Midbrain (tissue), 1 donor: ENCODE data around the gene TTK.
"Not testable (repeated sequence)": the region's sequence is repeated elsewhere in the genome, so short reads cannot be mapped to it uniquely, and the experiment has no call there.

Experiments
- DNase-seq: peaks from one replicate; lab custom pipeline; 2025; lab: John Stamatoyannopoulos, UW

TTK gene

GRCh38 chr6:80021591-80021990 lies 17.1 kb downstream of the TTK start:
- DNase-seq = no peak

DNA sequence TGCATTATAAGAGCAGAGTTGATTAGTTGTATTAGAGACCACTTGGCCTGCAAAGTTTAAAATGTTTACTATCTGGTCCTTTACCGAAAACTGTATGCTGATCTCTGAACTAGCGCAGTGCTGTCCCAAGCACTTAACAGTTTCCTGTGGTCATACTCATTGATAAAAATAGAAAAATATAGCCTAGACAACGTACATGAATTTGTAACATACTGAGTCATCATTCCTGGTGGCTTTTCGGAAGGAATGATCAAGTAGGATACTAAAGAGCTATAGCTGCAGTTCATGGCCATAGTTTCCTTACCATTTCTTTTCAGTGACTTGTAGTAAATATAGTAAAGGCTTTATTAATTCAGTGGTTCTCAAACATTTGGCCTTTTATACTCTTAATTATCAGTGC lies 18.4 kb downstream of the TTK start:
- no peak for DNase-seq

DNA sequence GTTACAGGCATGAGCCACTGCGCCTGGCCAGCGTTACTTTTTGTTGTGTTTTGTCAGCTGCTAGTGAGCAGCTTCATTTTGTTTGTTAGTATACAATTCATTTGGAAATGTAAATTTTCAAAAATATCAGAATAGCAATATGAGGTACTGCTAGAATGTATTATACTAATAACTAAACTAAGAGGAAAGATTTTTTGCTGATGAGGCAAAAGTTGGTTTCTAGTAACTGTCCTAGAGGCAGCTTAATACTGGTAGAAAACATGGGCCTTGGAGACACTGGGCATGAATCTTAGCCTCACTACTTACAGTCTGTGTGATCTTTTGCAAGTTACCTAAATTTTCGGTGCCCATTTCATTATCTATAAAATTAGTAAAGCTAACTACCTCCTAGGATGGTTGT lies 24.1 kb downstream of the TTK start:
- no peak for DNase-seq

DNA sequence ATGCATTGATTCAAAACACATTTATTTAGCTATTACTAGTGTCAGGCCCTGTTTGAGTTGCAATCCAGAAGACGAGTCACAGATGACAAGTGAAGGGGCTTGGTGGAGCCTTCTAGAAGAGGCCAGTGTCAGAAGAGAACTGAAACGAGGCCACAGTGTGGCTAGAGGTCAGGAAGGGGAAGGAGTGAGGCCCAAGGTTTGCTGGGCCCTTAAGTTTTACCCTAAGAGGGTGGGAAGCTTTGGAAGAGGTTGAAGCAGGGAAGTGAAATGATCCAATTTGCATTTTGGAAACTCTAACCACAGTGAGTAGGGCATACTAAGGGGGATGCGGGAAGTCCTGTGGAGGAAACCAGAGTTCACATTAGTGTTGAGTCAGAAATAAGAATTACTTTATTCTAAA lies 25.0 kb downstream of the TTK start:
- no peak for DNase-seq

DNA sequence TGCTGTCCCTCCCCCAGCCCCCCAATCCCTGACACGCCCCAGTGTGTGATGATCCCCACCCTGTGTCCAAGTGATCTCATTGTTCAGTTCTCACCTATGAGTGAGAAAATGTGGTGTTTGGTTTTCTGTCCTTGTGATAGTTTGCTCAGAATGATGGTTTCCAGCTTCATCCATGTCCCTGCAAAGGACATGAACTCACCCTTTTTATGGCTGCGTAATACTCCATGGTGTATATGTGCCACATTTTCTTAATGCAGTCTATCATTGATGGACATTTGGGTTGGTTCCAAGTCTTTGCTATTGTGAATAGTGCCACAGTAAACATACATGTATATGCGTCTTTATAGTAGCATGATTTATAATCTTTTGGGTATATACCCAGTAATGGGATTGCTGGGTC lies 43.8 kb downstream of the TTK start:
- not testable (repeated sequence) for DNase-seq

DNA sequence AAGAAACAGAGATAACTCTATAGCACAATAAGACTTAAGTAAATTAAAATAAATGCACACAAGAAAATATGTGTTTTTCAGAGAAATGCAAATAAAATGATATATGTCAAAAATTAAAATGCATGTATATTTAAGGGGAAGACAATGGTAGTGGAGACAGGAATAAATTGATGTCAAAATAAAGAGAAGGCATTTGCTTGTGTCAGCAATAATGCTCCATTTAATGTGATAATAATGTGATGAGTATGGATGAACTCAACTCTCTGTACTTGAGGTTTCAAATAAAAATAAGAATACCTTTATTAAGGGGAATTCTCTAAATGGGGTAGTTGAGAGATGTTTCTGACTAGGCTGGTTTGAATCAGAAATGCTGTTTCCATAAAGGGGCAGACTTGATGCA lies 56.3 kb downstream of the TTK start:
- no peak for DNase-seq

GRCh38 chr6:80068146-80068545 lies 63.7 kb downstream of the TTK start:
- DNase-seq = not testable (repeated sequence)

- DNase-seq = not testable (repeated sequence)
Observed at GRCh38 chr6:80070431-80070830, 66.0 kb downstream of the TTK start.

GRCh38 chr6:80077067-80077466 lies 72.6 kb downstream of the TTK start:
- DNase-seq = no peak

- no peak for DNase-seq
Observed at GRCh38 chr6:80088637-80089036, 84.2 kb downstream of the TTK start.

DNA sequence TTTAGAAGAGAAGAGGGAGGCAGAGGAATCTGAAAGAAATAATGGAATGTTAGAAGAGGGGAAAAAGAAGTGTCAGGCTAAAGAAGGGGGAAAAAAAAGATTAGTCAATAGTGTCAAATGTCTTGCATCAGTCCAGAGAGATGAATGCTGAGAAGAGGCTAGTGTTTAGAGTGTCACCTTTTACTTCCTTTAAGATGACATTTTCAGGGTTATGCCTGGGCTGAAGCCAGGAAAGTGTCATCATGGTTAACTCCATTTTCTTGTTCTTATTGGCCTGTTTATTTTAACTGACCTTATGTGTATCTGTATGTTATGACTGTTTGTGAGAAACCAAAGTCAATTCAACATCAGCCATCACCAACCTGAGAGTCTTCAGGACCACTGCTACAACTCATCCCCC lies 87.1 kb downstream of the TTK start:
- no peak for DNase-seq
